K562 (cell line): ENCODE data around the gene HDAC7. TPM values are rescaled to one million over a fixed set of nuclear protein-coding genes. Genes with fewer than 3 reads are reported as not detected.

Experiments used
- ARID4B ChIP-seq: sonication (generic); formaldehyde crosslinking; IDR thresholded peaks from 2 replicates; pipeline ENCODE4 v1.8.0; 2022; ENCODE audit warnings: mild to moderate bottlenecking, missing genetic modification reagents
- ARNT ChIP-seq, 2 experiments: fragments of 450-650 bp; IDR thresholded peaks; 2 replicates each; pipeline ENCODE4 v1.6.1; 2016; ENCODE audit warnings: mild to moderate bottlenecking in 1 of 2
- BACH1 ChIP-seq: fragments of 200-800 bp; sonication (Bioruptor generic); IDR thresholded peaks from 2 replicates; pipeline ENCODE4 v1.6.1; 2016; ENCODE audit warnings: missing genetic modification characterization, missing compliant biosample characterization
- BRD4 ChIP-seq: fragments of 200-600 bp; sonication (generic); IDR thresholded peaks from 2 replicates; pipeline ENCODE4 v1.6.1; 2017; ENCODE audit warnings: inconsistent platforms
- CBX5 ChIP-seq: IDR thresholded peaks from 2 replicates; pipeline ENCODE4 v1.6.1; 2014; ENCODE audit warnings: low read depth, borderline replicate concordance
- CCAR2 ChIP-seq: fragments of 200-400 bp; formaldehyde crosslinking; IDR thresholded peaks from 2 replicates; pipeline ENCODE4 v1.6.1; 2017; ENCODE audit warnings: mild to moderate bottlenecking, low read depth, low read length
- CREM ChIP-seq: IDR thresholded peaks from 2 replicates; pipeline ENCODE4 v1.6.1; 2014; ENCODE audit warnings: antibody characterized with exemption, low read depth
- HDAC3 ChIP-seq: fragments of 450-650 bp; IDR thresholded peaks from 2 replicates; pipeline ENCODE4 v1.6.1; 2018; ENCODE audit warnings: borderline replicate concordance, mild to moderate bottlenecking, moderate library complexity; ENCODE audit not compliant: partially characterized antibody
- KAT2B ChIP-seq: IDR thresholded peaks from one replicate; pipeline ENCODE4 v1.6.1; 2012; ENCODE audit warnings: low read depth, mild to moderate bottlenecking, control low read depth, inconsistent platforms, low read length, moderate library complexity
- KLF1 ChIP-seq: fragments of 450-650 bp; IDR thresholded peaks from 2 replicates; pipeline ENCODE4 v1.6.1; 2016; ENCODE audit warnings: missing genetic modification characterization, missing compliant biosample characterization
- LCOR ChIP-seq: sonication (generic); formaldehyde crosslinking; IDR thresholded peaks from 2 replicates; pipeline ENCODE4 v1.8.0; 2022; ENCODE audit warnings: mild to moderate bottlenecking, missing genetic modification reagents
- MAFK ChIP-seq: IDR thresholded peaks from 2 replicates; pipeline ENCODE4 v1.6.1; 2011; ENCODE audit warnings: low read length, improper control_type of control experiment
- MNT ChIP-seq, 2 experiments: fragments of 450-650 bp; conservative IDR thresholded peaks; 2 replicates each; pipeline ENCODE4 v1.6.1; 2017; ENCODE audit warnings: mild to moderate bottlenecking in 2 of 2, moderate library complexity in 2 of 2
- PHTF2 ChIP-seq: fragments of 250-450 bp; sonication (Bioruptor Pico); IDR thresholded peaks from 2 replicates; pipeline ENCODE4 v1.5.0; 2021; ENCODE audit warnings: mild to moderate bottlenecking
- TAF9B ChIP-seq: fragments of 450-650 bp; IDR thresholded peaks from 2 replicates; pipeline ENCODE4 v1.6.1; 2018; ENCODE audit warnings: mild to moderate bottlenecking; ENCODE audit not compliant: partially characterized antibody
- TEAD4 ChIP-seq, 2 experiments: sonication (generic) in 1 of 2; formaldehyde crosslinking in 1 of 2; IDR thresholded peaks; 2 replicates each; pipeline versions ENCODE4 v1.6.1 to v1.8.0; 2012 to 2022; ENCODE audit warnings: borderline replicate concordance in 1 of 2, inconsistent platforms in 1 of 2, low read length in 1 of 2, mild to moderate bottlenecking in 1 of 2, missing genetic modification reagents in 1 of 2
- TOE1 ChIP-seq, 2 experiments: fragments of 450-650 bp in 1 of 2; sonication (generic) in 1 of 2; formaldehyde crosslinking in 1 of 2; IDR thresholded peaks; 2 replicates each; pipeline versions ENCODE4 v1.7.1 to v1.8.0; 2016 to 2022; ENCODE audit warnings: borderline replicate concordance in 2 of 2, mild to moderate bottlenecking in 2 of 2, antibody characterized with exemption in 1 of 2, inconsistent platforms in 1 of 2, low read depth in 1 of 2, missing genetic modification reagents in 1 of 2, moderate library complexity in 1 of 2
- ZFX ChIP-seq: sonication (generic); formaldehyde crosslinking; IDR thresholded peaks from 2 replicates; pipeline ENCODE4 v1.8.0; 2022; ENCODE audit warnings: mild to moderate bottlenecking, missing genetic modification reagents, moderate library complexity
- ZNF133 ChIP-seq: fragments of 250-450 bp; sonication (Bioruptor Pico); IDR thresholded peaks from 2 replicates; pipeline ENCODE4 v1.4.0; 2020; ENCODE audit warnings: mild to moderate bottlenecking
- ZNF280B ChIP-seq: fragments of 250-450 bp; sonication (Bioruptor Pico); IDR thresholded peaks from 2 replicates; pipeline ENCODE4 v1.5.1; 2021; ENCODE audit warnings: mild to moderate bottlenecking
- polyA plus RNA-seq, 8 experiments: library from polyadenylated mRNA; depleted of rRNA in 4 of 8; stranded (reverse) in 5 of 8; unstranded in 3 of 8; fragments of >200 nt; fragmentation: Nextera tagmentation in 2 of 8; fragmentation: Illumina TruSeq in 1 of 8; extraction: Ambion mirVana in 2 of 8; extraction: Trizol in 1 of 8; gene quantifications; 2 replicates each; pipeline versions ENCODE4 v1.2.1 to v1.2.3, GENCODE V29; 2011 to 2014; ENCODE audit warnings: inconsistent platforms in 1 of 8, missing spikeins in 1 of 8
- total RNA-seq, 7 experiments: library from RNA; depleted of rRNA in 6 of 7; stranded (reverse); fragments of >200 nt in 6 of 7; fragmentation: Illumina TruSeq in 2 of 7; extraction: Trizol in 2 of 7; gene quantifications; 2 replicates each; pipeline versions ENCODE4 v1.2.1 to v1.2.3, GENCODE V29; 2011 to 2021; ENCODE audit warnings: low replicate concordance in 1 of 7

The HDAC7 gene
- total and polyA plus RNA-seq, 9 of the 15 experiments (the other 6 are each of a cell fraction or from before 2014, with no cell fraction given): 2.5 to 129 (median 31.1) TPM

GRCh38 chr12:47776471-47777143, 43.1 kb downstream of the HDAC7 start (continued):
- TF ChIP-seq ARID4B (CRISPR knock-in tag): peak; percentile 37; the same call in 1 of the 2 replicates
- peak; percentile 95 for TF ChIP-seq BACH1
- no peak for TF ChIP-seq ZNF280B (CRISPR knock-in tag)
- no peak for TF ChIP-seq ARNT (IDR thresholded peaks at IDR 0.05)
- no peak for TF ChIP-seq LCOR (CRISPR knock-in tag)
- TF ChIP-seq KAT2B: no peak
- TF ChIP-seq KLF1 (tag): no peak
- no peak for TF ChIP-seq CBX5
- no peak for TF ChIP-seq ZNF133
- no peak for TF ChIP-seq TAF9B
- no peak for TF ChIP-seq TOE1 (IDR thresholded peaks at IDR 0.05; ENCODE audit: borderline replicate concordance)
- no peak for TF ChIP-seq TOE1 (CRISPR knock-in tag; IDR thresholded peaks at IDR 0.05; ENCODE audit: borderline replicate concordance, low read depth)
- TF ChIP-seq MNT (conservative IDR thresholded peaks at IDR 0.05): peak; percentile 58 to 61
- TF ChIP-seq CCAR2: no peak
- TF ChIP-seq TEAD4 (IDR thresholded peaks at IDR 0.05; ENCODE audit: low read length): no peak
- TF ChIP-seq TEAD4 (CRISPR knock-in tag; IDR thresholded peaks at IDR 0.05; ENCODE audit: borderline replicate concordance): no peak
- TF ChIP-seq CREM: no peak
- no peak for TF ChIP-seq BRD4
- TF ChIP-seq PHTF2 (CRISPR knock-in tag): no peak
- TF ChIP-seq MAFK: peak; percentile 91
- TF ChIP-seq ZFX: peak; percentile 41; the same call in 1 of the 2 replicates
- TF ChIP-seq HDAC3: no peak
